Stimulated activated CD8-positive, alpha-beta memory T cell treated with anti-CD3 and anti-CD28 coated beads, Interleukin-15, amount 100 ng/mL, for 1 hour (primary cell): ENCODE results near the gene SCGB2A2.

Source experiments
- DNase-seq: peaks from one replicate; pipeline ENCODE4 v3.0.0-alpha.2; 2020; ENCODE audit warnings: low read depth

SCGB2A2 gene

GRCh38 chr11:62306227-62306626, 36.3 kb downstream of the SCGB2A2 start:
- DNase-seq = no peak

- no peak for DNase-seq
These were observed 38.0 kb downstream of the SCGB2A2 start for GRCh38 chr11:62307950-62308349.

GRCh38 chr11:62309991-62310390, 40.0 kb downstream of the SCGB2A2 start:
- DNase-seq = no peak

GRCh38 chr11:62315431-62315830, 45.5 kb downstream of the SCGB2A2 start:
- no peak for DNase-seq

- no peak for DNase-seq
These were observed 52.6 kb downstream of the SCGB2A2 start for GRCh38 chr11:62322524-62322923.
